ENCODE results near the gene LENG1. TPM values are rescaled to one million over a fixed set of nuclear protein-coding genes. Genes with fewer than 3 reads are reported as not detected.

LENG1 gene
- total and polyA plus RNA-seq, 2 experiments from 2014 or later: 4.7 to 17.2 TPM

- Histone ChIP-seq H2AFZ (no peak overlapping the region), H3K4me3 (no peak overlapping the region), H3K27me3 (ENCODE audit: insufficient read depth) (no peaks in the 10 kb centered on the region), H3K36me3 (ENCODE audit: insufficient read depth) (no peaks in the 10 kb centered on the region; the same call in 1 of the 2 replicates), H3K27ac (ENCODE audit: low read depth) (no peak overlapping the region), H4K20me1 (replicated peaks; ENCODE audit: insufficient read depth) (peaks cover 9% of the 10 kb centered on the region), H3K4me1 (ENCODE audit: insufficient read depth) (no peaks in the 10 kb centered on the region; the same call in 1 of the 2 replicates), H3K79me2 (replicated peaks; ENCODE audit: insufficient read depth) (peaks cover 25% of the 10 kb centered on the region), H3F3A (replicated peaks; ENCODE audit: low read depth) (peaks cover 1% of the 10 kb centered on the region; the same call in 1 of the 2 replicates), H3K9me2 (ENCODE audit: insufficient read depth) (no peaks in the 10 kb centered on the region), H3K4me2 (no peak overlapping the region)
- ATAC-seq: no peak
- Mint-ChIP-seq H3K4me1 (peaks cover 12% of the 10 kb centered on the region), H3K4me3 (no peak overlapping the region; the same call in 2 of the 3 replicates), H3K27me3 (ENCODE audit: insufficient read depth, low read depth, poor library complexity) (peaks cover 17% of the 10 kb centered on the region), H3K36me3 (ENCODE audit: low read depth) (peaks cover 32% of the 10 kb centered on the region), H3K9me3 (no peaks in the 10 kb centered on the region; the same call in 2 of the 3 replicates), H3K27ac (no peak overlapping the region)
- TF ChIP-seq, protein P1, sequence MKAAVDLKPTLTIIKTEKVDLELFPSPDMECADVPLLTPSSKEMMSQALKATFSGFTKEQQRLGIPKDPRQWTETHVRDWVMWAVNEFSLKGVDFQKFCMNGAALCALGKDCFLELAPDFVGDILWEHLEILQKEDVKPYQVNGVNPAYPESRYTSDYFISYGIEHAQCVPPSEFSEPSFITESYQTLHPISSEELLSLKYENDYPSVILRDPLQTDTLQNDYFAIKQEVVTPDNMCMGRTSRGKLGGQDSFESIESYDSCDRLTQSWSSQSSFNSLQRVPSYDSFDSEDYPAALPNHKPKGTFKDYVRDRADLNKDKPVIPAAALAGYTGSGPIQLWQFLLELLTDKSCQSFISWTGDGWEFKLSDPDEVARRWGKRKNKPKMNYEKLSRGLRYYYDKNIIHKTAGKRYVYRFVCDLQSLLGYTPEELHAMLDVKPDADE (IDR thresholded peaks at IDR 0.05): no peak
- no peak for TF ChIP-seq EZH2phosphoT487 (IDR thresholded peaks at IDR 0.05; ENCODE audit: unreplicated experiment)
- TF ChIP-seq, protein P2, sequence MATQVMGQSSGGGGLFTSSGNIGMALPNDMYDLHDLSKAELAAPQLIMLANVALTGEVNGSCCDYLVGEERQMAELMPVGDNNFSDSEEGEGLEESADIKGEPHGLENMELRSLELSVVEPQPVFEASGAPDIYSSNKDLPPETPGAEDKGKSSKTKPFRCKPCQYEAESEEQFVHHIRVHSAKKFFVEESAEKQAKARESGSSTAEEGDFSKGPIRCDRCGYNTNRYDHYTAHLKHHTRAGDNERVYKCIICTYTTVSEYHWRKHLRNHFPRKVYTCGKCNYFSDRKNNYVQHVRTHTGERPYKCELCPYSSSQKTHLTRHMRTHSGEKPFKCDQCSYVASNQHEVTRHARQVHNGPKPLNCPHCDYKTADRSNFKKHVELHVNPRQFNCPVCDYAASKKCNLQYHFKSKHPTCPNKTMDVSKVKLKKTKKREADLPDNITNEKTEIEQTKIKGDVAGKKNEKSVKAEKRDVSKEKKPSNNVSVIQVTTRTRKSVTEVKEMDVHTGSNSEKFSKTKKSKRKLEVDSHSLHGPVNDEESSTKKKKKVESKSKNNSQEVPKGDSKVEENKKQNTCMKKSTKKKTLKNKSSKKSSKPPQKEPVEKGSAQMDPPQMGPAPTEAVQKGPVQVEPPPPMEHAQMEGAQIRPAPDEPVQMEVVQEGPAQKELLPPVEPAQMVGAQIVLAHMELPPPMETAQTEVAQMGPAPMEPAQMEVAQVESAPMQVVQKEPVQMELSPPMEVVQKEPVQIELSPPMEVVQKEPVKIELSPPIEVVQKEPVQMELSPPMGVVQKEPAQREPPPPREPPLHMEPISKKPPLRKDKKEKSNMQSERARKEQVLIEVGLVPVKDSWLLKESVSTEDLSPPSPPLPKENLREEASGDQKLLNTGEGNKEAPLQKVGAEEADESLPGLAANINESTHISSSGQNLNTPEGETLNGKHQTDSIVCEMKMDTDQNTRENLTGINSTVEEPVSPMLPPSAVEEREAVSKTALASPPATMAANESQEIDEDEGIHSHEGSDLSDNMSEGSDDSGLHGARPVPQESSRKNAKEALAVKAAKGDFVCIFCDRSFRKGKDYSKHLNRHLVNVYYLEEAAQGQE (IDR thresholded peaks at IDR 0.05; ENCODE audit: unreplicated experiment): no peak
- TF ChIP-seq, protein P3, sequence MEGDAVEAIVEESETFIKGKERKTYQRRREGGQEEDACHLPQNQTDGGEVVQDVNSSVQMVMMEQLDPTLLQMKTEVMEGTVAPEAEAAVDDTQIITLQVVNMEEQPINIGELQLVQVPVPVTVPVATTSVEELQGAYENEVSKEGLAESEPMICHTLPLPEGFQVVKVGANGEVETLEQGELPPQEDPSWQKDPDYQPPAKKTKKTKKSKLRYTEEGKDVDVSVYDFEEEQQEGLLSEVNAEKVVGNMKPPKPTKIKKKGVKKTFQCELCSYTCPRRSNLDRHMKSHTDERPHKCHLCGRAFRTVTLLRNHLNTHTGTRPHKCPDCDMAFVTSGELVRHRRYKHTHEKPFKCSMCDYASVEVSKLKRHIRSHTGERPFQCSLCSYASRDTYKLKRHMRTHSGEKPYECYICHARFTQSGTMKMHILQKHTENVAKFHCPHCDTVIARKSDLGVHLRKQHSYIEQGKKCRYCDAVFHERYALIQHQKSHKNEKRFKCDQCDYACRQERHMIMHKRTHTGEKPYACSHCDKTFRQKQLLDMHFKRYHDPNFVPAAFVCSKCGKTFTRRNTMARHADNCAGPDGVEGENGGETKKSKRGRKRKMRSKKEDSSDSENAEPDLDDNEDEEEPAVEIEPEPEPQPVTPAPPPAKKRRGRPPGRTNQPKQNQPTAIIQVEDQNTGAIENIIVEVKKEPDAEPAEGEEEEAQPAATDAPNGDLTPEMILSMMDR (conservative IDR thresholded peaks at IDR 0.05; ENCODE audit: low read depth in 2 of 2): no peak
- TF ChIP-seq JUNB (IDR thresholded peaks at IDR 0.05; ENCODE audit: unreplicated experiment): no peak
- TF ChIP-seq NANOG (IDR thresholded peaks at IDR 0.05; ENCODE audit: borderline replicate concordance): no peak
- TF ChIP-seq, protein P4, sequence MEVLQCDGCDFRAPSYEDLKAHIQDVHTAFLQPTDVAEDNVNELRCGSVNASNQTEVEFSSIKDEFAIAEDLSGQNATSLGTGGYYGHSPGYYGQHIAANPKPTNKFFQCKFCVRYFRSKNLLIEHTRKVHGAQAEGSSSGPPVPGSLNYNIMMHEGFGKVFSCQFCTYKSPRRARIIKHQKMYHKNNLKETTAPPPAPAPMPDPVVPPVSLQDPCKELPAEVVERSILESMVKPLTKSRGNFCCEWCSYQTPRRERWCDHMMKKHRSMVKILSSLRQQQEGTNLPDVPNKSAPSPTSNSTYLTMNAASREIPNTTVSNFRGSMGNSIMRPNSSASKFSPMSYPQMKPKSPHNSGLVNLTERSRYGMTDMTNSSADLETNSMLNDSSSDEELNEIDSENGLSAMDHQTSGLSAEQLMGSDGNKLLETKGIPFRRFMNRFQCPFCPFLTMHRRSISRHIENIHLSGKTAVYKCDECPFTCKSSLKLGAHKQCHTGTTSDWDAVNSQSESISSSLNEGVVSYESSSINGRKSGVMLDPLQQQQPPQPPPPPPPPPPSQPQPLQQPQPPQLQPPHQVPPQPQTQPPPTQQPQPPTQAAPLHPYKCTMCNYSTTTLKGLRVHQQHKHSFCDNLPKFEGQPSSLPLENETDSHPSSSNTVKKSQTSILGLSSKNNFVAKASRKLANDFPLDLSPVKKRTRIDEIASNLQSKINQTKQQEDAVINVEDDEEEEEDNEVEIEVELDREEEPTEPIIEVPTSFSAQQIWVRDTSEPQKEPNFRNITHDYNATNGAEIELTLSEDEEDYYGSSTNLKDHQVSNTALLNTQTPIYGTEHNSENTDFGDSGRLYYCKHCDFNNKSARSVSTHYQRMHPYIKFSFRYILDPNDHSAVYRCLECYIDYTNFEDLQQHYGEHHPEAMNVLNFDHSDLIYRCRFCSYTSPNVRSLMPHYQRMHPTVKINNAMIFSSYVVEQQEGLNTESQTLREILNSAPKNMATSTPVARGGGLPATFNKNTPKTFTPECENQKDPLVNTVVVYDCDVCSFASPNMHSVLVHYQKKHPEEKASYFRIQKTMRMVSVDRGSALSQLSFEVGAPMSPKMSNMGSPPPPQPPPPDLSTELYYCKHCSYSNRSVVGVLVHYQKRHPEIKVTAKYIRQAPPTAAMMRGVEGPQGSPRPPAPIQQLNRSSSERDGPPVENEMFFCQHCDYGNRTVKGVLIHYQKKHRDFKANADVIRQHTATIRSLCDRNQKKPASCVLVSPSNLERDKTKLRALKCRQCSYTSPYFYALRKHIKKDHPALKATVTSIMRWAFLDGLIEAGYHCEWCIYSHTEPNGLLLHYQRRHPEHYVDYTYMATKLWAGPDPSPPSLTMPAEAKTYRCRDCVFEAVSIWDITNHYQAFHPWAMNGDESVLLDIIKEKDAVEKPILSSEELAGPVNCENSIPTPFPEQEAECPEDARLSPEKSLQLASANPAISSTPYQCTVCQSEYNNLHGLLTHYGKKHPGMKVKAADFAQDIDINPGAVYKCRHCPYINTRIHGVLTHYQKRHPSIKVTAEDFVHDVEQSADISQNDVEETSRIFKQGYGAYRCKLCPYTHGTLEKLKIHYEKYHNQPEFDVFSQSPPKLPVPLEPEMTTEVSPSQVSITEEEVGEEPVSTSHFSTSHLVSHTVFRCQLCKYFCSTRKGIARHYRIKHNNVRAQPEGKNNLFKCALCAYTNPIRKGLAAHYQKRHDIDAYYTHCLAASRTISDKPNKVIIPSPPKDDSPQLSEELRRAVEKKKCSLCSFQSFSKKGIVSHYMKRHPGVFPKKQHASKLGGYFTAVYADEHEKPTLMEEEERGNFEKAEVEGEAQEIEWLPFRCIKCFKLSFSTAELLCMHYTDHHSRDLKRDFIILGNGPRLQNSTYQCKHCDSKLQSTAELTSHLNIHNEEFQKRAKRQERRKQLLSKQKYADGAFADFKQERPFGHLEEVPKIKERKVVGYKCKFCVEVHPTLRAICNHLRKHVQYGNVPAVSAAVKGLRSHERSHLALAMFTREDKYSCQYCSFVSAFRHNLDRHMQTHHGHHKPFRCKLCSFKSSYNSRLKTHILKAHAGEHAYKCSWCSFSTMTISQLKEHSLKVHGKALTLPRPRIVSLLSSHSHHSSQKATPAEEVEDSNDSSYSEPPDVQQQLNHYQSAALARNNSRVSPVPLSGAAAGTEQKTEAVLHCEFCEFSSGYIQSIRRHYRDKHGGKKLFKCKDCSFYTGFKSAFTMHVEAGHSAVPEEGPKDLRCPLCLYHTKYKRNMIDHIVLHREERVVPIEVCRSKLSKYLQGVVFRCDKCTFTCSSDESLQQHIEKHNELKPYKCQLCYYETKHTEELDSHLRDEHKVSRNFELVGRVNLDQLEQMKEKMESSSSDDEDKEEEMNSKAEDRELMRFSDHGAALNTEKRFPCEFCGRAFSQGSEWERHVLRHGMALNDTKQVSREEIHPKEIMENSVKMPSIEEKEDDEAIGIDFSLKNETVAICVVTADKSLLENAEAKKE (CRISPR knock-in tag; IDR thresholded peaks at IDR 0.05): no peak
- TF ChIP-seq EZH2 (IDR thresholded peaks at IDR 0.05; ENCODE audit: low read depth, unreplicated experiment): no peak
- no peak for TF ChIP-seq ZNF331 (CRISPR knock-in tag; IDR thresholded peaks at IDR 0.05; ENCODE audit: low read depth)
- TF ChIP-seq POLR2AphosphoS5 (IDR thresholded peaks at IDR 0.05; ENCODE audit: low read depth): no peak
- no peak for TF ChIP-seq STAT1 (IDR thresholded peaks at IDR 0.05; ENCODE audit: unreplicated experiment)
- no peak for TF ChIP-seq ZNF114 (CRISPR knock-in tag; IDR thresholded peaks at IDR 0.05)
- no peak for TF ChIP-seq CREB1 (CRISPR knock-in tag; IDR thresholded peaks at IDR 0.05; ENCODE audit: low read depth)
- no peak for DNase-seq (ENCODE audit: low spot score)
Observed at GRCh38 chr19:54186351-54186750, 26.8 kb upstream of the LENG1 start.

Data from GM23338 (cell line).